ENCODE measurements around the gene ZNF674. TPM values are rescaled to one million over a fixed set of nuclear protein-coding genes. Genes with fewer than 3 reads are reported as not detected.

ZNF674 gene
- total RNA-seq (2022; extraction: Qiagen RNA extraction): 1.7 to 3.4 TPM (median 2.7 TPM) in 5 replicates

GRCh38 chrX:46545111-46546005, at the start of gene ZNF674:
ZNF674 (minus strand) TSS chrX:46545421; CDS start chrX:46542087, 3,334 bp downstream.

GRCh38 chrX:46573331-46573891, 28.2 kb upstream of the ZNF674 start, which contains the start of gene CHST7:
CHST7 (plus strand) TSS chrX:46573765; CDS start chrX:46573932, 167 bp downstream.

Other genes starting within 250 kb of the ZNF674 start
- gene CHST7, start 28.3 kb upstream of the ZNF674 start, total RNA-seq (2022; extraction: Qiagen RNA extraction): 29.1 to 48.8 TPM (median 44.8 TPM) in 5 replicates
- gene SLC9A7, start 213.7 kb upstream of the ZNF674 start, total RNA-seq (2022; extraction: Qiagen RNA extraction): 8.3 to 10.6 TPM (median 10.1 TPM) in 5 replicates